ENCODE measurements around the gene PDGFRB.

- no peak for TF ChIP-seq TCF12 (IDR thresholded peaks at IDR 0.05; ENCODE audit: low read depth, low read length)
- no peak for TF ChIP-seq HDAC2 (IDR thresholded peaks at IDR 0.05; ENCODE audit: borderline replicate concordance in 1 of 2, low read depth in 2 of 2, low read length in 2 of 2)
- TF ChIP-seq CHD1 (IDR thresholded peaks at IDR 0.05; ENCODE audit: low read depth, low read length) = no peak
- no peak for TF ChIP-seq SP2 (IDR thresholded peaks at IDR 0.05; ENCODE audit: low read length)
- no peak for TF ChIP-seq ATF3 (IDR thresholded peaks at IDR 0.05; ENCODE audit: insufficient read depth, low read depth, low read length)
- TF ChIP-seq MAX (IDR thresholded peaks at IDR 0.05) = no peak
Observed at GRCh38 chr5:150192462-150192861, 36.8 kb upstream of the PDGFRB start.

Data from H1 (cell line).